Measurements from ENCODE around the gene GNAI2. TPM values are rescaled to one million over a fixed set of nuclear protein-coding genes. Genes with fewer than 3 reads are reported as not detected.

The GNAI2 gene
- total RNA-seq, 1 donor from 2014 or later, result 118 TPM

- intact Hi-C loops (cut with micrococcal nuclease), result no loop called here
- peak overlapping the region; percentile 91 for H3K4me3 ChIP-seq
- H3K36me3 ChIP-seq, result peaks cover 4% of the 10 kb centered on the region
- peaks cover 94% of the 10 kb centered on the region for H3K4me1 ChIP-seq
- TF ChIP-seq CTCF (IDR thresholded peaks at IDR 0.05; ENCODE audit: borderline replicate concordance), result no peak
- peak overlapping the region; percentile 99 for H3K27ac ChIP-seq (replicated peaks)
- no peaks in the 10 kb centered on the region for H3K9me3 ChIP-seq (replicated peaks)
- DNase-seq, result no peak
- H3K27me3 ChIP-seq (ENCODE audit: low read depth), result no peaks in the 10 kb centered on the region
Measured at GRCh38 chr3:50239649-50240048, 3.6 kb downstream of the GNAI2 start.

GRCh38 chr3:50241163-50241562 lies 5.2 kb downstream of the GNAI2 start:
- Histone ChIP-seq H3K27me3 (ENCODE audit: low read depth) (no peaks in the 10 kb centered on the region), H3K9me3 (replicated peaks) (no peaks in the 10 kb centered on the region), H3K36me3 (peaks cover 4% of the 10 kb centered on the region), H3K27ac (replicated peaks) (peak overlapping the region; percentile 99), H3K4me1 (peaks cover 100% of the 10 kb centered on the region), H3K4me3 (peak overlapping the region; percentile 91)
- TF ChIP-seq CTCF (IDR thresholded peaks at IDR 0.05; ENCODE audit: borderline replicate concordance), result no peak
- no peak for DNase-seq
- intact Hi-C loops (cut with micrococcal nuclease), result no loop called here

GRCh38 chr3:50241713-50242380 lies 5.8 kb downstream of the GNAI2 start:
- intact Hi-C loops (cut with micrococcal nuclease), result no loop called here
- Histone ChIP-seq H3K27ac (replicated peaks) (peak overlapping the region; percentile 99), H3K4me3 (peak overlapping the region; percentile 91), H3K9me3 (replicated peaks) (no peaks in the 10 kb centered on the region), H3K4me1 (peaks cover 100% of the 10 kb centered on the region), H3K27me3 (ENCODE audit: low read depth) (no peaks in the 10 kb centered on the region), H3K36me3 (peaks cover 4% of the 10 kb centered on the region)
- no peak for DNase-seq
- no peak for TF ChIP-seq CTCF (IDR thresholded peaks at IDR 0.05; ENCODE audit: borderline replicate concordance)

- H3K4me1 ChIP-seq, result peaks cover 100% of the 10 kb centered on the region
- peaks cover 4% of the 10 kb centered on the region for H3K36me3 ChIP-seq
- TF ChIP-seq CTCF (IDR thresholded peaks at IDR 0.05; ENCODE audit: borderline replicate concordance), result no peak
- peak overlapping the region; percentile 99 for H3K27ac ChIP-seq (replicated peaks)
- H3K9me3 ChIP-seq (replicated peaks), result no peaks in the 10 kb centered on the region
- DNase-seq, result no peak
- intact Hi-C loops (cut with micrococcal nuclease), result no loop called here
- H3K27me3 ChIP-seq (ENCODE audit: low read depth), result no peaks in the 10 kb centered on the region
- peak overlapping the region; percentile 91 for H3K4me3 ChIP-seq
Measured at GRCh38 chr3:50242381-50242770, 6.4 kb downstream of the GNAI2 start.

- H3K4me1 ChIP-seq, result peaks cover 100% of the 10 kb centered on the region
- peak overlapping the region; percentile 91 for H3K4me3 ChIP-seq
- peak overlapping the region; percentile 99 for H3K27ac ChIP-seq (replicated peaks)
- no peaks in the 10 kb centered on the region for H3K9me3 ChIP-seq (replicated peaks)
- no peaks in the 10 kb centered on the region for H3K27me3 ChIP-seq (ENCODE audit: low read depth)
- TF ChIP-seq CTCF (IDR thresholded peaks at IDR 0.05; ENCODE audit: borderline replicate concordance), result peak; percentile 20
- intact Hi-C loops (cut with micrococcal nuclease), result no loop called here
- peaks cover 4% of the 10 kb centered on the region for H3K36me3 ChIP-seq
- peak; percentile 74 for DNase-seq
Measured at GRCh38 chr3:50242851-50243542, 7.0 kb downstream of the GNAI2 start.

Data from left ventricle myocardium inferior (tissue), 1 donor.